HAP-1 (cell line): ENCODE data around the gene WBP4.
A peak's percentile ranks its signal among the peaks of the same experiment; 100 is the strongest.
"Not testable (repeated sequence)": the region's sequence is repeated elsewhere in the genome, so short reads cannot be mapped to it uniquely, and the experiment has no call there.

Experiments
- DNase-seq, 2 experiments: peaks; one replicate each; pipeline ENCODE4 v3.0.0-alpha.2; 2016 to 2020; ENCODE audit warnings: low spot score in 2 of 2
- H3K27me3 ChIP-seq: fragments of 250-450 bp; sonication (Bioruptor Pico); 2 replicates; pipeline ENCODE4 v1.5.1; 2020; ENCODE audit warnings: low read depth, mild to moderate bottlenecking, moderate library complexity
- H3K36me3 ChIP-seq: fragments of 250-450 bp; sonication (Bioruptor Pico); replicated peaks from 2 replicates; pipeline ENCODE4 v1.5.1; 2020; ENCODE audit warnings: mild to moderate bottlenecking
- H3K4me1 ChIP-seq: fragments of 250-450 bp; sonication (Bioruptor Pico); 2 replicates; pipeline ENCODE4 v1.5.1; 2020; ENCODE audit warnings: mild to moderate bottlenecking
- H3K4me3 ChIP-seq: fragments of 250-450 bp; sonication (Bioruptor Pico); 2 replicates; pipeline ENCODE4 v1.5.1; 2020; ENCODE audit warnings: mild to moderate bottlenecking, moderate library complexity
- H3K9me3 ChIP-seq: fragments of 250-450 bp; sonication (Bioruptor Pico); 2 replicates; pipeline ENCODE4 v1.5.1; 2020; ENCODE audit warnings: mild to moderate bottlenecking, moderate library complexity
- in situ Hi-C: fragments of 300-500 bp; cut with MboI; formaldehyde crosslinking; loops from 3 replicates; pipeline ENCODE4 v1.14.3; 2020; ENCODE audit warnings: low sequenced_read_pairs, inconsistent platforms, mixed read lengths

WBP4 gene

DNA sequence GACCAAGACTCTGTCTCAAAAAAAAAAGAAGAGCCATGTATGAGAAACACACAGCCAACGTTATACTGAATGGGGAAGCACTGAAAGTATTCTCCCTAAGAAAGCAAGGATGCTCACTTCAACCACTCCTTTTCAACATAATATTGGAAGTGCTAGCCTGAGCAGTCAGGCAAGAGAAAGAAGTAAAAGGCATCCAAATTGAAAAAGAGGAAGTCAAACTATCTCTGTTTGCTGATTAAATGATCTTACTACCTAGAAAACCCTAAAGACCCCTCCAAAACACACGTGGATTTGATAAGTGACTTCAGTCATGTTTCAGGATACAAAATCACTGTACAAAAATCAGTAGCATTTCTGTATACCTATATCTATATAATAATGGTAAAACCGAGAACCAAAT is 16.2 kb downstream of the WBP4 start:
- in situ Hi-C loops = no loop called here

DNA sequence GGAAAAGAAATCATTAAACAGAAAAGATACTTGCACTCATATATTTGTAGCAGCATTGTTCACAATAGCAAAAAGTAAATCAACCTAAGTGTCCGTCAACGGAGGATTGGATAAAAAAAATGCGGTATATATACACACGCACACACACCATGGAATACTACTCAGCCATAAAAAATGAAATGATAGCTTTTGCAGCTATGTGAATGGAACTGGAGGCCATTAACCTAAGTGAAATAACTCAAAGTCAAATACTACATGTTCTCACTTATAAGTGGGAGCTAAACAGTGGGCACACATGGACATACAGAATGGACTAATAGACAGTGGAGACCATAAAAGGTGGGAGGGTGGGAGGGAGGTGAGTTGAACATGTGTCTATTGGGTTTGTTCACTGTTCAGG is 18.4 kb downstream of the WBP4 start:
- Histone ChIP-seq H3K4me1 (no peaks in the 10 kb centered on the region), H3K27me3 (no peaks in the 10 kb centered on the region), H3K4me3 (no peak overlapping the region), H3K9me3 (no peaks in the 10 kb centered on the region), H3K36me3 (peaks cover 9% of the 10 kb centered on the region)
- in situ Hi-C loops = no loop called here
- no peak for DNase-seq

More for the DNA sequence above, 16.2 kb downstream of the WBP4 start:
- DNase-seq = no peak
- Histone ChIP-seq H3K9me3 (no peaks in the 10 kb centered on the region), H3K27me3 (no peaks in the 10 kb centered on the region), H3K4me3 (no peak overlapping the region), H3K36me3 (peaks cover 9% of the 10 kb centered on the region), H3K4me1 (no peaks in the 10 kb centered on the region)

DNA sequence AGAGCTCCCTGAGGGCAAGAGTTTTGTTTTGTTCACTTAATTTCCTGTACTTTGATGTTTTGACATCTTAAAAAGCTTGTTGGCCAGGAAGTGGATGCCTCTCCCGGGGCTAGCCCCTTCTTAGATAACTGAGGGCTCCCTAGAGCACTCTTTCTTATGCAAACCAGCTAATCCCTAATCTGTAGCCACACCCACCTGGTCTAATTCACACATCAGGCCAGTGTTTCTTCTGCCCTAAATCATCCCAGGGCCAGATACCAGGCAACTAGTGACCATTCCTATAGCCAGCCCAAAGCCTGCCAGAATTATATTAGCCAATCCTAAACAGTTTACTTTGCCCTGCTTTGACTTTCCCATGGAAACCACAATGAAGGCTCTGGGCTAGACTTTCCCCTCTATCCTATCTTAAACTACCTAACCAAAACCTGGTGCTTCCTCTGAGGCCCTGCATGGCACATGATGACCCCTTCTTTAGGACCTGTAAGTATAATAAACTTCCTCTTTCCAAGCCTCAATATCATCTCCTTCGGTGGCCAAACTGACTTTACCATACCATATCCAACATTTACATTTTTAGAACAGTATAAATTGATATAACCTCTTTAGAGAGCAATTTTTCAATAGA is 24.8 kb downstream of the WBP4 start:
- Histone ChIP-seq H3K4me3 (no peak overlapping the region), H3K4me1 (no peaks in the 10 kb centered on the region; the same call in 1 of the 2 replicates), H3K27me3 (no peaks in the 10 kb centered on the region), H3K9me3 (no peaks in the 10 kb centered on the region), H3K36me3 (no peaks in the 10 kb centered on the region)
- peak; percentile 48 to 58 for DNase-seq
- in situ Hi-C loops = no loop called here

DNA sequence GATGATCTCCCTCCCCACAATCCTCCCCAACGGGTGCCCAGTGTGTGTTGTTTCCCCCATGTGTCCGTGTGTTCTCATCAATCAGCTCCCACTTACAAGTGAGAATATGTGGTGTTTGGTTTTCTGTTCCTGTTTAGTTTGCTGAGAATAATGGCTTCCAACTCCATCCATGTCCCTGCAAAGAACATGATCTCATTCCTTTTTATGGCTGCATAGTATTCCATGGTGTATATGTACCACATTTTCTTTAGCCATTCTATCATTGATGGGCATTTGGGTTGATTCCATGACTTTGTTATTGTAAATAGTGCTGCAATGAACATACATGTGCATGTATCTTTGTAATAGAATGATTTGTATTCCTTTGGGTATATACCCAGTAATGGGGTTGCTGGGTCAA is 34.4 kb downstream of the WBP4 start:
- in situ Hi-C loops, H3K27me3 ChIP-seq, DNase-seq: not testable (repeated sequence)

DNA sequence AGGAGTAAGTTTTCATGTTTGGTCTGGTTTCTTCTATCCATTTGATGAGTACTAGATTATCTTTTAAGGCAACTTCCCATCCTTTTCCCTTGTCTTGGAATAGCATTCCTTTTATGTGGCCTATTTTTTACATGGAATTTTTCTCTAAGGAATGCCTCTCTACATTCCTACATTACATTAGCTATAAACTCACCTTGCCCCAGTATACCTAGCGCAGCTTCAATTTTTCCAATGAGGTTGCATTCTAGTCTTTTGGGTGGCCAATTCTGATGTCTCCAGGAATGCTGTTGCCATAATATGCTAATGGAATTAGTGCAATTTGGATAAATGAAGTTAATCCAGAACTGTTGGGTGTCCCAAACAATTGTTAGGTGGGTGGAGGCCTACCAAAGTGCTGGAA is 37.5 kb downstream of the WBP4 start:
- Histone ChIP-seq H3K36me3 (no peaks in the 10 kb centered on the region), H3K4me1 (no peaks in the 10 kb centered on the region), H3K27me3 (no peaks in the 10 kb centered on the region), H3K4me3 (no peak overlapping the region), H3K9me3 (peaks cover 2% of the 10 kb centered on the region; the same call in 1 of the 2 replicates)
- DNase-seq = no peak
- in situ Hi-C loops = no loop called here

More for the DNA sequence above, 34.4 kb downstream of the WBP4 start:
- H3K9me3 ChIP-seq, H3K4me3 ChIP-seq, H3K4me1 ChIP-seq, H3K36me3 ChIP-seq: not testable (repeated sequence)

DNA sequence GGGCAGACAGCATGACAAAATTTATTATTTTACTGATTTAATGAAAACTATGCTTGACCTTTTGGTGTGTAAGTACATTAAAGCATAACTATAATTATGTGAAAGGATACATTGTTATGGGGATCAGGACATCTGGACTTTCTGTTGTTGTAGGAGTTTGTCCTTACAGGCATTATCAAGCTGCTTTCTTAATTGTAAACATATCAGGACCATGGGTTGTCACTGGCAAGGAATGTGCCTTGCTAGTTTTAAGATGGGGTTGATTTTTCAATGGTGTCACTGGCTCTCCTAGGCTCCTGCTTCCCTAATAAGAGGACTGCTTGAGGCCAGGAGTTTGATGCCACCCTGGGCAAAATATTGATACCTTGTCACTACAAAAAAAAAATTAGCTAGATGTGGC is 38.7 kb downstream of the WBP4 start:
- Histone ChIP-seq H3K36me3 (no peaks in the 10 kb centered on the region), H3K4me3 (no peak overlapping the region), H3K9me3 (peaks cover 2% of the 10 kb centered on the region; the same call in 1 of the 2 replicates), H3K4me1 (no peaks in the 10 kb centered on the region), H3K27me3 (no peaks in the 10 kb centered on the region)
- in situ Hi-C loops = no loop called here
- DNase-seq = no peak

DNA sequence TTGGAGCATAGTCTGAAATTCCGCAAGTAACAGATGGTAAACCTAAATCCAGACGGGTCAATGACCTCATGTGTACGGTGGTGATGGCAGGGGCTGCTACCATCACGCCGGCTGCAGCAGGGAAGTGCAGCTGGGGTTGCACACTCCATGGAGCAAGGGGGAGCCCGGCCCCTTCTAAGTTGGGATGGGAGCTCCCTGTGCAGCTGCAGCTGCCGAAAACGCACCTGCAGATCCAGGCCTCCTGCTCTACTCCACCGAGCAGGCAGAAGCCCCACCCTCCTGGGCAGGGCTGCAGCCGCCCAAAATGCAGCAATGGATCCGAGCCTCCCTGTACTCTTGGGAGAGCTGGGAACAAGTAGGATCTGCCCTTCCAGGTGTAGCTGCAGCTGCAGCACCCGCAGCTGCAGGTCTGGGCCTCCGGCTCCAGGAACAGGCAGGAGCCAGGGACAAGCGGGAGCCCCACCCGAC is 45.8 kb downstream of the WBP4 start:
- no peak for DNase-seq
- H3K36me3 ChIP-seq = no peaks in the 10 kb centered on the region
- in situ Hi-C loops = no loop called here
- H3K4me3 ChIP-seq = no peak overlapping the region
- H3K9me3 ChIP-seq = no peaks in the 10 kb centered on the region
- no peaks in the 10 kb centered on the region for H3K27me3 ChIP-seq
- H3K4me1 ChIP-seq = no peaks in the 10 kb centered on the region

DNA sequence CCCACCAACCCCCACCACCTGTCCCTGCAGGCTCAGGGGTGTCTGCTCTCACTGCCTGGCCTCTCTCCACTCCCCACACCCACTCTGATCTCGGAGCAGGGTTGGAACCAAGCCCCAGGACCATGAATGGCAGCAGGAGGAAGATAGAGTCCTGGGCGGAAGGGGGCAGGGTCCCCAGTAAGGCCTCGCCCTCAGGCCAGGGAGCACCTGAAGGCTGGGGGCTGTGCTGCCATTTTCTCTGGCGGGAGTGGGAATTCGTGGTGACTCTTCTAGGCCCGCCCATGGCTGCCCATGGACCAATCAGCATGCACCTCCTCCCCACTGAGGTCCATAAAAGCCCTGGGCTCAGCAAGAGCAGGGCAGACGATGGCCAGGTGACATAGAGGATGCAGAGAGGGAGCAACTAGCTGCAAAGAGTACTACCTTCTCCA is 46.3 kb downstream of the WBP4 start:
- Histone ChIP-seq H3K27me3 (no peaks in the 10 kb centered on the region), H3K36me3 (no peaks in the 10 kb centered on the region), H3K9me3 (no peaks in the 10 kb centered on the region), H3K4me1 (no peaks in the 10 kb centered on the region), H3K4me3 (no peak overlapping the region)
- no peak for DNase-seq
- in situ Hi-C loops = no loop called here

DNA sequence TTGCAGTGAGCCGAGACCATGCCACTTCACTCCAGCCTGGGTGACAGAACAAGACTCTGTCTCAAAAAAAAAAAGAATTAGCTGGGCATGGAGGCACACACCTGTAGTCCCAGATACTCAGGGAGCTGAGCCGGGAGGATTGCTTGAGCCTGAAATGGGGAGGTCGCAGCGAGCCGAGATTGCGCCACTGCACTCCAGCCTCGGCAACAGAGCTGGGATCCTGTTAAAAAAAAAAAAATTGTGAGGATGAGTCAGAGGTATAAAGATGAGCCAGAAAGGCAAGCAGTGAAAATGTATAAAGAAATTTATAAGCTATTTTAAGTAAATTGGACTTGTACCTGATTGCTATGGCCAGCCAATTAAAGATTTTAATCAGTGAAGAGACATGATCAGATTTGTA is 50.1 kb downstream of the WBP4 start:
- Histone ChIP-seq H3K36me3 (no peaks in the 10 kb centered on the region), H3K27me3 (no peaks in the 10 kb centered on the region), H3K9me3 (no peaks in the 10 kb centered on the region), H3K4me3 (no peak overlapping the region), H3K4me1 (no peaks in the 10 kb centered on the region)
- in situ Hi-C loops = no loop called here
- no peak for DNase-seq

DNA sequence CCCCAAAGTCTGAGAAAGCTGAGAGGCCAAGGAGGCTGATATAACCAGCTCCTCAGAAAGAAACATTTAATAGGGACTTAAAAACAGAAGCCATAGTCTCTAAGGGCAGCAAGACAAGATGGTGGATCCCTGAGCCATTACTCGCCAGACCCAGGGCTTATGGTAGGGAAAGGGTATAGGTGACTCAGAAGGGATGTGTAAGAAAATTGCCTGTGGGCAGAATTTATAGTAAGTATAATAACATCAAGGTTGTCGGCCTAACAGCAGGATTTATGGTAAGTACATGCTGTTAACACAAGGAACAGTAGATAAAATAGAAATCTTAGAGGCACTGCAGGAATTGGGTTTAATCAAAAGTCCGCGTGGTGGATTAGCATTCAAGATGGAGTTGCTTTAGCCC is 56.6 kb downstream of the WBP4 start:
- DNase-seq = no peak
- no peaks in the 10 kb centered on the region for H3K27me3 ChIP-seq
- no peaks in the 10 kb centered on the region for H3K36me3 ChIP-seq
- H3K9me3 ChIP-seq = no peaks in the 10 kb centered on the region
- H3K4me3 ChIP-seq = no peak overlapping the region
- no peaks in the 10 kb centered on the region for H3K4me1 ChIP-seq
- in situ Hi-C loops = no loop called here

DNA sequence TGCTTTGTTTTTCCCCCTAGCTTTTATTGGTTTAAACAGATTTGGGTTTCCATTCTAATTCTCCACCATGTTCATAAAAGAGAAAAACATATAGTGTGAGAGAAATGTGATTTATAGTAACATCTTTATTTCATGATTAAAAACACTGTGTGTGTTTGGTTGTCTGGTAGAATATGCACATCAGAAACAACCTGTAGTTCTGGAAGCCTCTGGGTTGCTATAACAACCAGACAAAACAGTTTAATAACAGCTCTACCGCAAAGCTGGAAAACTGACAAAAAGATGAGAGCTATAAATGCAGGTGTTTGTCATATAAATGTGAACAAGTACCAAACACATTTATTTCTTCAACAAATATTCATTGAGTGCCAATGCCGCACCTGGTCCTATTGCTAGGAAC is 61.5 kb downstream of the WBP4 start:
- in situ Hi-C loops = no loop called here
- Histone ChIP-seq H3K4me1 (no peaks in the 10 kb centered on the region), H3K9me3 (no peaks in the 10 kb centered on the region), H3K27me3 (no peaks in the 10 kb centered on the region), H3K36me3 (no peaks in the 10 kb centered on the region), H3K4me3 (no peak overlapping the region)
- no peak for DNase-seq

DNA sequence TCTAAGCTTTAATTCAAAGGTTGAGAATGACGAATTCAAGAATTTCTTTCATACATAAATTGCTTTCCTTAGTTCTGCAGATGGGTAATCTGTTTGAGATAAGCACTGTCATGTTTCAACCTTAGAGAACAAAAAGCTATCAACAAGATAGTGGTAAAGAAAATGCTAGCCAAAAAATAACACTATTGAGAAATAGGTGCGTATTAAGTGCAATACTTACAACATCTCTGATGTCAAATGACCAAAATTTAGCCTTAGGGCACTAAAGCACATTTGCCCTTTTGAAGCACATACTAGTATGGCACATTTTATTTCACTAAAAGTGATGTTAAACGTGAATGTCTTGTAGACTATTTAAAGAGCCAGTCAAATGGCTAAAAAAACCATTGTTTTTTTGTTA is 66.4 kb downstream of the WBP4 start:
- no peak overlapping the region for H3K4me3 ChIP-seq
- in situ Hi-C loops = no loop called here
- no peaks in the 10 kb centered on the region for H3K27me3 ChIP-seq
- no peak for DNase-seq
- no peaks in the 10 kb centered on the region for H3K36me3 ChIP-seq
- peaks cover 14% of the 10 kb centered on the region for H3K4me1 ChIP-seq
- H3K9me3 ChIP-seq = no peaks in the 10 kb centered on the region

DNA sequence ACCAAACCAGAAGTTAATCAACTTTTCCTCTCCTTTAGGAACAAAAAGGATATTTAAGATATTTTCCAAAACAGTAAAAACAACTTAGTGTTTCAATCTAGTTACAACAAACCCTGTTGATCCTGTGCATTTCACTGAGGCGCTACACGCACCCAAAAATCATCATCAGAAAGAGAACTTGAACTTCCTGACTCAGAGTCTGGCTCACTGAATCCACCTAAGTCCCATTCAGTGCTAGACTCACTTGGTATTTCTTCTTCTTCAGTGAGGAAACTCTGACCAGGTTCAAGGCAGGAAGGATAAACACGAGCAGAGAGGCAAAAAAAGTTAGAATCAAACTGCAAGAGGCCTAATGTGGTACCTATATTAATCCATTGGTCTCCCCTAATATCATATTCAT is 69.0 kb downstream of the WBP4 start:
- H3K36me3 ChIP-seq = no peaks in the 10 kb centered on the region
- in situ Hi-C loops = loop anchor here (10.0 kb wide), 1 partner anchor 64 kb away; the partner anchor contains the start of gene KBTBD7
- no peaks in the 10 kb centered on the region for H3K27me3 ChIP-seq
- peaks cover 14% of the 10 kb centered on the region for H3K4me1 ChIP-seq
- H3K4me3 ChIP-seq = peak overlapping the region; percentile 10
- no peaks in the 10 kb centered on the region for H3K9me3 ChIP-seq
- no peak for DNase-seq

DNA sequence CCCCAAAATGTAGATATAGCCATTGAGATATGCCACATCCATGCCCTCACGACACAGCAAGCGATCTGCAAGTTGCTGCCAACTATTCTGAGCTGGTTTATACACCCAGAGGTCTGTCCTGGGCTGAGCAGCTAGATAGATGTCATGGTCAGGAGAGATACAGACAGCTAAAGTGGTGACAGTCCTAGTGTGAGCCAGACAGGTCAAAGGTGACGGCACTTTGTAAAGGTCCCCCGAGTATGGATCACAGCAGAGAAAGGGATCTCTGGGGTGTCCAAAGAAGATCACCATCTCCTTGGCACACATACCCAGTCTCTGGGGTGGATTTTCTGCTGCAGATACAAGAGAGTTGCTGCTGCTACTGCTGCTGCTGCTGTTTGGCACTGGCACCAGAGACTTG is 69.9 kb downstream of the WBP4 start:
- H3K27me3 ChIP-seq, DNase-seq, H3K36me3 ChIP-seq, H3K9me3 ChIP-seq: not testable (repeated sequence)
- Histone ChIP-seq H3K4me3 (peak overlapping the region; percentile 10), H3K4me1 (peaks cover 14% of the 10 kb centered on the region)
- in situ Hi-C loops = loop anchor here (10.0 kb wide), 1 partner anchor 64 kb away; the partner anchor contains the start of gene KBTBD7
